HG03045 (cell line): ENCODE measurements around the gene KNDC1.
A peak's percentile ranks its signal among the peaks of the same experiment; 100 is the strongest.
"Not testable (repeated sequence)": the region's sequence is repeated elsewhere in the genome, so short reads cannot be mapped to it uniquely, and the experiment has no call there.

ENCODE experiments used
- ATAC-seq: cut with Tn5 transposase; IDR thresholded peaks from one replicate; pipeline ENCODE4 v1.9.1; 2021; ENCODE audit warnings: mild to moderate bottlenecking, moderate library complexity; ENCODE audit not compliant: unreplicated experiment

The KNDC1 gene

GRCh38 chr10:133254421-133255120 lies 94.6 kb downstream of the KNDC1 start:
- ATAC-seq: no peak

- ATAC-seq: no peak
These were observed 95.3 kb downstream of the KNDC1 start for GRCh38 chr10:133255323-133255722.

GRCh38 chr10:133257489-133258065 lies 97.6 kb downstream of the KNDC1 start:
- no peak for ATAC-seq

- ATAC-seq: no peak
These were observed 98.2 kb downstream of the KNDC1 start for GRCh38 chr10:133258066-133258817.

GRCh38 chr10:133258818-133259601 lies 99.0 kb downstream of the KNDC1 start:
- ATAC-seq: no peak

- no peak for ATAC-seq
These were observed 99.6 kb downstream of the KNDC1 start for GRCh38 chr10:133259602-133259989.

GRCh38 chr10:133260895-133261725 lies 101.1 kb downstream of the KNDC1 start:
- ATAC-seq: peak; percentile 54

GRCh38 chr10:133261726-133262325 lies 101.8 kb downstream of the KNDC1 start:
- ATAC-seq: peak; percentile 63

- ATAC-seq: no peak
These were observed 102.7 kb downstream of the KNDC1 start for GRCh38 chr10:133262696-133263095.

- ATAC-seq: no peak
These were observed 103.7 kb downstream of the KNDC1 start for GRCh38 chr10:133263674-133264073.

- no peak for ATAC-seq
These were observed 104.4 kb downstream of the KNDC1 start for GRCh38 chr10:133264461-133264860.

GRCh38 chr10:133265052-133265451 lies 105.0 kb downstream of the KNDC1 start:
- ATAC-seq: not testable (repeated sequence)

GRCh38 chr10:133266056-133266795 lies 106.2 kb downstream of the KNDC1 start:
- ATAC-seq: no peak

- ATAC-seq: no peak
These were observed 107.3 kb downstream of the KNDC1 start for GRCh38 chr10:133267293-133267692.

- no peak for ATAC-seq
These were observed 107.8 kb downstream of the KNDC1 start for GRCh38 chr10:133267829-133268228.

- no peak for ATAC-seq
These were observed 108.5 kb downstream of the KNDC1 start for GRCh38 chr10:133268532-133268931.

GRCh38 chr10:133269367-133269766 lies 109.3 kb downstream of the KNDC1 start:
- ATAC-seq: no peak

GRCh38 chr10:133270204-133270603 lies 110.2 kb downstream of the KNDC1 start:
- ATAC-seq: no peak

- no peak for ATAC-seq
These were observed 110.8 kb downstream of the KNDC1 start for GRCh38 chr10:133270773-133271297.
